Adrenal gland (tissue), 5 donors: ENCODE data around the gene AK3.

ENCODE experiments used
- CTCF ChIP-seq, 6 experiments: fragments of 450-650 bp in 4 of 6; fragments of 200-600 bp in 2 of 6; sonication (generic) in 1 of 6; IDR thresholded peaks; 1 replicate in 5 of 6; 2 replicates in 1 of 6; pipeline versions ENCODE4 v1.5.1 to v1.8.0; 2016 to 2021; ENCODE audit warnings: antibody characterized with exemption in 6 of 6, mild to moderate bottlenecking in 2 of 6, moderate library complexity in 1 of 6
- POLR2A ChIP-seq, 2 donors: fragments of 450-650 bp; IDR thresholded peaks; one replicate each; pipeline ENCODE4 v1.6.1; 2017; ENCODE audit warnings: antibody characterized with exemption in 2 of 2, mild to moderate bottlenecking in 2 of 2, moderate library complexity in 1 of 2
- donor health status: DM: no; HTN: no; CAD: no.

GRCh38 chr9:4684820-4685219, 56.2 kb downstream of the AK3 start:
- TF ChIP-seq CTCF (IDR thresholded peaks at IDR 0.05) (no peak), POLR2A (IDR thresholded peaks at IDR 0.05) (no peak)
